Neural cell (in vitro differentiated cells): ENCODE measurements around the gene NAGS.

Source experiments
- EZH2 ChIP-seq: fragments of 200-600, 300-800 bp; shearing (Covaris generic), sonication (generic); IDR thresholded peaks from 2 replicates; pipeline ENCODE4 v1.6.1; 2014; ENCODE audit warnings: antibody characterized with exemption, low read length, borderline replicate concordance, mild to moderate bottlenecking; ENCODE audit not compliant: insufficient read depth, poor library complexity, severe bottlenecking
- POLR2AphosphoS5 ChIP-seq: IDR thresholded peaks from 2 replicates; pipeline ENCODE4 v1.6.1; 2012
- RAD21 ChIP-seq: fragments of 450-650 bp; conservative IDR thresholded peaks from 2 replicates; pipeline ENCODE4 v1.6.1; 2014; ENCODE audit warnings: antibody characterized with exemption, mild to moderate bottlenecking, moderate library complexity
- SMC3 ChIP-seq: fragments of 450-650 bp; conservative IDR thresholded peaks from 2 replicates; pipeline ENCODE4 v1.6.1; 2014; ENCODE audit warnings: antibody characterized with exemption, mild to moderate bottlenecking, moderate library complexity; ENCODE audit not compliant: poor library complexity
- TF ChIP-seq, protein P1 (sequence below): fragments of 450-650 bp; IDR thresholded peaks from 2 replicates; pipeline ENCODE4 v1.5.1; 2014; ENCODE audit warnings: antibody characterized with exemption, mild to moderate bottlenecking, moderate library complexity; ENCODE audit not compliant: poor library complexity, severe bottlenecking
- TF ChIP-seq, protein P2 (sequence below): IDR thresholded peaks from 2 replicates; pipeline ENCODE4 v1.6.1; 2012; ENCODE audit warnings: borderline replicate concordance

DNA sequence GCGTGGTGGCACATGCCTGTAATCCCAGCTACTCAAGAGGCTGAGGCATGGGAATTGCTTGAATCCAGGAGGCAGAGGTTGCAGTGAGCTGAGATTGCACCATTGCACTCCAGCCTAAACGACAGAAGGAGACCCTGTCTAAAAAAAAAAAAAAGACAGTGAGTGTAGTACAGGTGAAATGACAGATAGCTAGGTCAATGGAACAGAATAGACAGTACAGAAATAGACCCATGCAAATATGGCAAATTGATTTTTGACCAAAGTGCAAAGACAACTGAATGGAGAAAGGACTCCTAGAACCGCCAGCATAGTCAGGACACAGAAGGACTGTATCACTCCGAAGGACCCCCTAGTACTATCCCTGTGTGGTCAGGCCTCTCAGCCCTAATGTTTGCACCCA is 34.1 kb upstream of the NAGS start:
- TF ChIP-seq POLR2AphosphoS5, result no peak
- TF ChIP-seq, protein P1, sequence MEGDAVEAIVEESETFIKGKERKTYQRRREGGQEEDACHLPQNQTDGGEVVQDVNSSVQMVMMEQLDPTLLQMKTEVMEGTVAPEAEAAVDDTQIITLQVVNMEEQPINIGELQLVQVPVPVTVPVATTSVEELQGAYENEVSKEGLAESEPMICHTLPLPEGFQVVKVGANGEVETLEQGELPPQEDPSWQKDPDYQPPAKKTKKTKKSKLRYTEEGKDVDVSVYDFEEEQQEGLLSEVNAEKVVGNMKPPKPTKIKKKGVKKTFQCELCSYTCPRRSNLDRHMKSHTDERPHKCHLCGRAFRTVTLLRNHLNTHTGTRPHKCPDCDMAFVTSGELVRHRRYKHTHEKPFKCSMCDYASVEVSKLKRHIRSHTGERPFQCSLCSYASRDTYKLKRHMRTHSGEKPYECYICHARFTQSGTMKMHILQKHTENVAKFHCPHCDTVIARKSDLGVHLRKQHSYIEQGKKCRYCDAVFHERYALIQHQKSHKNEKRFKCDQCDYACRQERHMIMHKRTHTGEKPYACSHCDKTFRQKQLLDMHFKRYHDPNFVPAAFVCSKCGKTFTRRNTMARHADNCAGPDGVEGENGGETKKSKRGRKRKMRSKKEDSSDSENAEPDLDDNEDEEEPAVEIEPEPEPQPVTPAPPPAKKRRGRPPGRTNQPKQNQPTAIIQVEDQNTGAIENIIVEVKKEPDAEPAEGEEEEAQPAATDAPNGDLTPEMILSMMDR, result no peak
- TF ChIP-seq, protein P2, sequence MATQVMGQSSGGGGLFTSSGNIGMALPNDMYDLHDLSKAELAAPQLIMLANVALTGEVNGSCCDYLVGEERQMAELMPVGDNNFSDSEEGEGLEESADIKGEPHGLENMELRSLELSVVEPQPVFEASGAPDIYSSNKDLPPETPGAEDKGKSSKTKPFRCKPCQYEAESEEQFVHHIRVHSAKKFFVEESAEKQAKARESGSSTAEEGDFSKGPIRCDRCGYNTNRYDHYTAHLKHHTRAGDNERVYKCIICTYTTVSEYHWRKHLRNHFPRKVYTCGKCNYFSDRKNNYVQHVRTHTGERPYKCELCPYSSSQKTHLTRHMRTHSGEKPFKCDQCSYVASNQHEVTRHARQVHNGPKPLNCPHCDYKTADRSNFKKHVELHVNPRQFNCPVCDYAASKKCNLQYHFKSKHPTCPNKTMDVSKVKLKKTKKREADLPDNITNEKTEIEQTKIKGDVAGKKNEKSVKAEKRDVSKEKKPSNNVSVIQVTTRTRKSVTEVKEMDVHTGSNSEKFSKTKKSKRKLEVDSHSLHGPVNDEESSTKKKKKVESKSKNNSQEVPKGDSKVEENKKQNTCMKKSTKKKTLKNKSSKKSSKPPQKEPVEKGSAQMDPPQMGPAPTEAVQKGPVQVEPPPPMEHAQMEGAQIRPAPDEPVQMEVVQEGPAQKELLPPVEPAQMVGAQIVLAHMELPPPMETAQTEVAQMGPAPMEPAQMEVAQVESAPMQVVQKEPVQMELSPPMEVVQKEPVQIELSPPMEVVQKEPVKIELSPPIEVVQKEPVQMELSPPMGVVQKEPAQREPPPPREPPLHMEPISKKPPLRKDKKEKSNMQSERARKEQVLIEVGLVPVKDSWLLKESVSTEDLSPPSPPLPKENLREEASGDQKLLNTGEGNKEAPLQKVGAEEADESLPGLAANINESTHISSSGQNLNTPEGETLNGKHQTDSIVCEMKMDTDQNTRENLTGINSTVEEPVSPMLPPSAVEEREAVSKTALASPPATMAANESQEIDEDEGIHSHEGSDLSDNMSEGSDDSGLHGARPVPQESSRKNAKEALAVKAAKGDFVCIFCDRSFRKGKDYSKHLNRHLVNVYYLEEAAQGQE, result no peak
- no peak for TF ChIP-seq EZH2
- no peak for TF ChIP-seq SMC3
- no peak for TF ChIP-seq RAD21
